ENCODE measurements around the gene PEAK1. TPM values are rescaled to one million over a fixed set of nuclear protein-coding genes. Genes with fewer than 3 reads are reported as not detected.

PEAK1 gene
- total RNA-seq, 1 donor: 133 TPM

- no peak for TF ChIP-seq CTCF (IDR thresholded peaks at IDR 0.05; ENCODE audit: extremely low read depth, low read depth, low read length)
- H3K36me3 ChIP-seq (ENCODE audit: insufficient read depth, low read length): no peaks in the 10 kb centered on the region
- no peak overlapping the region for H3K4me3 ChIP-seq (ENCODE audit: insufficient read depth, low read length)
- peaks cover 9% of the 10 kb centered on the region for H4K20me1 ChIP-seq (ENCODE audit: insufficient read depth, low read length)
- peaks cover 58% of the 10 kb centered on the region for H3K79me2 ChIP-seq (ENCODE audit: insufficient read depth, low read length)
- no peak for DNase-seq (ENCODE audit: insufficient read length, low spot score, missing footprints)
- H3K9me3 ChIP-seq (ENCODE audit: low read depth, low read length): no peaks in the 10 kb centered on the region
- no peak overlapping the region for H3K27ac ChIP-seq (ENCODE audit: low read depth, low read length)
- no peaks in the 10 kb centered on the region for H3K27me3 ChIP-seq (ENCODE audit: insufficient read depth, low read length)
- no peak overlapping the region for H2AFZ ChIP-seq (ENCODE audit: low read length)
- peaks cover 15% of the 10 kb centered on the region for H3K4me1 ChIP-seq (ENCODE audit: insufficient read depth, low read length)
- no peak overlapping the region for H3K4me2 ChIP-seq (ENCODE audit: insufficient read depth, low read length)
Measured at GRCh38 chr15:77123854-77124253, 296.1 kb downstream of the PEAK1 start.

GRCh38 chr15:77122576-77122975 is 297.3 kb downstream of the PEAK1 start:
- no peak overlapping the region for H2AFZ ChIP-seq (ENCODE audit: low read length)
- peaks cover 53% of the 10 kb centered on the region for H3K79me2 ChIP-seq (ENCODE audit: insufficient read depth, low read length)

GRCh38 chr15:77121599-77121998 is 298.3 kb downstream of the PEAK1 start:
- H2AFZ ChIP-seq (ENCODE audit: low read length): no peak overlapping the region

More at GRCh38 chr15:77122576-77122975, 297.3 kb downstream of the PEAK1 start:
- H4K20me1 ChIP-seq (ENCODE audit: insufficient read depth, low read length): peaks cover 9% of the 10 kb centered on the region
- H3K27ac ChIP-seq (ENCODE audit: low read depth, low read length): no peak overlapping the region
- no peaks in the 10 kb centered on the region for H3K27me3 ChIP-seq (ENCODE audit: insufficient read depth, low read length)
- H3K4me1 ChIP-seq (ENCODE audit: insufficient read depth, low read length): peaks cover 18% of the 10 kb centered on the region
- no peak overlapping the region for H3K4me3 ChIP-seq (ENCODE audit: insufficient read depth, low read length)
- no peaks in the 10 kb centered on the region for H3K36me3 ChIP-seq (ENCODE audit: insufficient read depth, low read length)
- H3K4me2 ChIP-seq (ENCODE audit: insufficient read depth, low read length): no peak overlapping the region
- TF ChIP-seq CTCF (IDR thresholded peaks at IDR 0.05; ENCODE audit: extremely low read depth, low read depth, low read length): no peak
- DNase-seq (ENCODE audit: insufficient read length, low spot score, missing footprints): no peak
- H3K9me3 ChIP-seq (ENCODE audit: low read depth, low read length): no peaks in the 10 kb centered on the region

GRCh38 chr15:77120576-77120975 is 299.3 kb downstream of the PEAK1 start:
- no peaks in the 10 kb centered on the region for H3K36me3 ChIP-seq (ENCODE audit: insufficient read depth, low read length)
- H3K9me3 ChIP-seq (ENCODE audit: low read depth, low read length): no peaks in the 10 kb centered on the region
- no peak overlapping the region for H3K27ac ChIP-seq (ENCODE audit: low read depth, low read length)
- no peaks in the 10 kb centered on the region for H3K27me3 ChIP-seq (ENCODE audit: insufficient read depth, low read length)
- peaks cover 18% of the 10 kb centered on the region for H3K4me1 ChIP-seq (ENCODE audit: insufficient read depth, low read length)
- no peak overlapping the region for H3K4me2 ChIP-seq (ENCODE audit: insufficient read depth, low read length)
- H4K20me1 ChIP-seq (ENCODE audit: insufficient read depth, low read length): peaks cover 14% of the 10 kb centered on the region
- TF ChIP-seq CTCF (IDR thresholded peaks at IDR 0.05; ENCODE audit: extremely low read depth, low read depth, low read length): no peak
- H2AFZ ChIP-seq (ENCODE audit: low read length): no peak overlapping the region
- H3K4me3 ChIP-seq (ENCODE audit: insufficient read depth, low read length): no peak overlapping the region
- no peak for DNase-seq (ENCODE audit: insufficient read length, low spot score, missing footprints)
- H3K79me2 ChIP-seq (ENCODE audit: insufficient read depth, low read length): peaks cover 47% of the 10 kb centered on the region

More at GRCh38 chr15:77121599-77121998, 298.3 kb downstream of the PEAK1 start:
- H3K27ac ChIP-seq (ENCODE audit: low read depth, low read length): no peak overlapping the region
- H3K4me3 ChIP-seq (ENCODE audit: insufficient read depth, low read length): no peak overlapping the region
- DNase-seq (ENCODE audit: insufficient read length, low spot score, missing footprints): no peak
- H4K20me1 ChIP-seq (ENCODE audit: insufficient read depth, low read length): peaks cover 14% of the 10 kb centered on the region
- no peak overlapping the region for H3K4me2 ChIP-seq (ENCODE audit: insufficient read depth, low read length)
- H3K79me2 ChIP-seq (ENCODE audit: insufficient read depth, low read length): peaks cover 52% of the 10 kb centered on the region
- H3K4me1 ChIP-seq (ENCODE audit: insufficient read depth, low read length): peaks cover 18% of the 10 kb centered on the region
- H3K9me3 ChIP-seq (ENCODE audit: low read depth, low read length): no peaks in the 10 kb centered on the region
- H3K27me3 ChIP-seq (ENCODE audit: insufficient read depth, low read length): no peaks in the 10 kb centered on the region
- TF ChIP-seq CTCF (IDR thresholded peaks at IDR 0.05; ENCODE audit: extremely low read depth, low read depth, low read length): no peak
- H3K36me3 ChIP-seq (ENCODE audit: insufficient read depth, low read length): no peaks in the 10 kb centered on the region

All from osteoblast (primary cell).